Activated CD4-positive, alpha-beta T cell treated with anti-CD3 and anti-CD28 coated beads, Interleukin-2, Interleukin-6, amounts not matched to agents 100 ng/mL and 50 ng/mL, durations not matched to agents 16 hours and 8 hours (primary cell): Measurements from ENCODE around the gene PAK3.

Experiments
- DNase-seq: peaks from one replicate; pipeline ENCODE4 v3.0.0-alpha.2; 2020

Gene PAK3

DNA sequence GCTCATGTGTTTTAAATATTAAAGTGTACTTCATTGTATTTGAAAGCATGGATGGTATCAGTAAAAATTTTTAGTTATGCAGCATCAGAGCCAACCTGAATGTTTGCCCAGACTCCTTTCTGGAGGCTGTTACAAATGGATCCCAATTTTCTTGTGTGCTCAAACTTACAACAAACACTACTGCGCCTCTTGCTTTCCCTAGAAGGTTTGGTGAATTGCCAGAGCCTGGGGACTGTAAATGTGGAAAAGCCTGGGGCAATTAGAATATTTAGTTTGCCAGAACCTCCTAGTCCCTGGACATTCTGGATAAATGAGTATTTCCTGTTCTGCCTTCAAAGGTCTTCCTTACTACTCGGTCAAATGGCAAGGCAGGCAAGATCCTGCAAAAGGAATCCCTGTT, 169.5 kb downstream of the PAK3 start:
- DNase-seq: no peak

DNA sequence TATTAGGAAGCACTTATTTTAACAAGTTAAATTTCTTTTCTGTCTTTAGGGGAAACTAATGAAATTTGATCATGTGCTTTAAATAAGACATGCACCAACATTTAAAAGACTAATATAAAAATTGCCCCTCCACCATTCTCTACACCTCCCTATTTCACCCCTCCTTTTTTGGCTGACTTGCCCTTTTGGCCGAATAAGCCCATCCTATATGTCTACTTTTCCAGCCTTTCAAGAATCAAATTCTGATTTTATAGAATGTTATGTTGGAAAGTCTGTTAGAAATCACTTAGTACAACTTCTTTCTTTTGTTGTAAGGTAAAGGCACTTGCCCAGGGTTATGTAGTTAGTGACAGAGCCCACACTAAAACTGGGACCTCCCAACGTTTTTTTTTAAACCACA, 172.5 kb downstream of the PAK3 start:
- DNase-seq: no peak

- no peak for DNase-seq
Measured at GRCh38 chrX:111270339-111270738, 174.3 kb downstream of the PAK3 start, which contains the start of gene CAPN6. Gene CAPN6 (minus strand): TSS chrX:111270483. CDS start chrX:111263936, 6,547 bp downstream.
